CD14-positive monocyte (primary cell): ENCODE results near the gene RGS19. TPM values are rescaled to one million over a fixed set of nuclear protein-coding genes. Genes with fewer than 3 reads are reported as not detected.

Source experiments
- DNase-seq, 3 donors: peaks; one replicate each; pipeline ENCODE4 v3.0.0-alpha.2; 2011 to 2022
- H2AFZ ChIP-seq: 2 replicates; pipeline ENCODE4 v1.6.0; 2012; ENCODE audit warnings: mild to moderate bottlenecking, low read depth, low read length, inconsistent platforms; ENCODE audit not compliant: insufficient read depth, poor library complexity, severe bottlenecking
- H3K27ac ChIP-seq, 2 donors: 1 replicate in 1 of 2; 2 replicates in 1 of 2; pipeline ENCODE4 v1.5.1; 2012 to 2013; ENCODE audit warnings: low read length in 2 of 2, control low read depth in 1 of 2, inconsistent platforms in 1 of 2, low read depth in 1 of 2, mild to moderate bottlenecking in 1 of 2
- H3K27me3 ChIP-seq, 2 donors: one replicate each; pipeline versions ENCODE4 v1.6.0 to v1.6.1; 2011 to 2013; ENCODE audit warnings: low read length in 2 of 2; ENCODE audit not compliant: control insufficient read depth in 2 of 2, insufficient read depth in 2 of 2
- H3K36me3 ChIP-seq, 2 donors: replicated peaks in 1 of 2; 1 replicate in 1 of 2; 2 replicates in 1 of 2; pipeline versions ENCODE4 v1.5.1 to v1.6.1; 2012 to 2013; ENCODE audit warnings: low read length in 2 of 2, control low read depth in 1 of 2, inconsistent platforms in 1 of 2, mild to moderate bottlenecking in 1 of 2; ENCODE audit not compliant: insufficient read depth in 2 of 2, control insufficient read depth in 1 of 2
- H3K4me1 ChIP-seq, 2 donors: 1 replicate in 1 of 2; 2 replicates in 1 of 2; pipeline versions ENCODE4 v1.5.1 to v1.6.1; 2012 to 2013; ENCODE audit warnings: low read length in 2 of 2, control low read depth in 1 of 2, inconsistent platforms in 1 of 2, mild to moderate bottlenecking in 1 of 2, moderate library complexity in 1 of 2; ENCODE audit not compliant: insufficient read depth in 2 of 2, control insufficient read depth in 1 of 2
- H3K4me2 ChIP-seq: replicated peaks from 2 replicates; pipeline ENCODE3; 2012; ENCODE audit warnings: low read length, moderate library complexity, mild to moderate bottlenecking; ENCODE audit not compliant: poor library complexity, severe bottlenecking; ENCODE audit errors: extremely low read depth
- H3K4me3 ChIP-seq, 3 experiments: fragments of 200-600 bp in 1 of 3; sonication (generic) in 1 of 3; replicated peaks in 1 of 3; 1 replicate in 2 of 3; 2 replicates in 1 of 3; pipeline ENCODE4 v1.5.1; 2011 to 2013; ENCODE audit warnings: low read length in 3 of 3, mild to moderate bottlenecking in 3 of 3, control low read depth in 2 of 3, low read depth in 2 of 3, inconsistent platforms in 1 of 3, moderate library complexity in 1 of 3
- H3K79me2 ChIP-seq: 2 replicates; pipeline ENCODE4 v1.6.0; 2012; ENCODE audit warnings: mild to moderate bottlenecking, control low read depth, inconsistent platforms, low read length, moderate library complexity; ENCODE audit not compliant: insufficient read depth
- H3K9ac ChIP-seq: 2 replicates; pipeline ENCODE4 v1.6.0; 2017; ENCODE audit warnings: low read length, mild to moderate bottlenecking; ENCODE audit not compliant: insufficient read depth, poor library complexity, severe bottlenecking
- H3K9me3 ChIP-seq, 2 donors: replicated peaks in 1 of 2; 1 replicate in 1 of 2; 2 replicates in 1 of 2; pipeline versions ENCODE4 v1.5.1 to v1.6.1; 2012 to 2013; ENCODE audit warnings: low read length in 2 of 2, control low read depth in 1 of 2; ENCODE audit not compliant: control insufficient read depth in 1 of 2, insufficient read depth in 1 of 2
- H4K20me1 ChIP-seq: 2 replicates; pipeline ENCODE4 v1.6.0; 2012; ENCODE audit warnings: mild to moderate bottlenecking, low read length, control low read depth, moderate library complexity; ENCODE audit not compliant: insufficient read depth
- H3K27ac Mint-ChIP-seq, 7 donors: one replicate each; pipeline ENCODE4 v1.8.0; 2020; ENCODE audit warnings: mild to moderate bottlenecking in 7 of 7, mixed read lengths in 7 of 7, moderate library complexity in 6 of 7, inconsistent platforms in 2 of 7
- H3K27me3 Mint-ChIP-seq, 3 donors: one replicate each; pipeline ENCODE4 v1.8.0; 2021 to 2022; ENCODE audit warnings: low read depth in 3 of 3, mild to moderate bottlenecking in 3 of 3, mixed read lengths in 3 of 3, moderate library complexity in 3 of 3, inconsistent platforms in 1 of 3
- H3K36me3 Mint-ChIP-seq, 2 donors: one replicate each; pipeline ENCODE4 v1.8.0; 2020; ENCODE audit warnings: mixed read lengths in 2 of 2, inconsistent platforms in 1 of 2, mild to moderate bottlenecking in 1 of 2
- H3K4me1 Mint-ChIP-seq: one replicate; pipeline ENCODE4 v1.8.0; 2020; ENCODE audit warnings: mild to moderate bottlenecking, mixed read lengths
- H3K4me3 Mint-ChIP-seq, 2 donors: one replicate each; pipeline ENCODE4 v1.8.0; 2020; ENCODE audit warnings: mild to moderate bottlenecking in 2 of 2, mixed read lengths in 2 of 2, moderate library complexity in 1 of 2
- H3K9me3 Mint-ChIP-seq, 7 donors: one replicate each; pipeline ENCODE4 v1.8.0; 2020 to 2022; ENCODE audit warnings: mixed read lengths in 7 of 7, mild to moderate bottlenecking in 6 of 7, moderate library complexity in 6 of 7, inconsistent platforms in 2 of 7
- CTCF ChIP-seq: fragments of 200-600 bp; IDR thresholded peaks from one replicate; pipeline ENCODE4 v1.8.0; 2022; ENCODE audit warnings: antibody characterized with exemption, mild to moderate bottlenecking
- WGBS: methylation state at CpG from one replicate; pipeline ENCODE4 v1.1.5; 2013; ENCODE audit warnings: missing lambda C conversion rate; ENCODE audit not compliant: insufficient coverage; 5-methylcytosine and 5-hydroxymethylcytosine counted together
- intact Hi-C, 2 donors: fragments of 100-400 bp; cut with micrococcal nuclease; formaldehyde crosslinking; loops; one replicate each; pipeline versions ENCODE4 v1.15.0 to v1.15.1; 2023
- polyA plus RNA-seq, 3 donors: library from polyadenylated mRNA; depleted of rRNA in 1 of 3; unstranded in 2 of 3; stranded (reverse) in 1 of 3; fragments of 300-500 nt in 2 of 3; fragments of >200 nt in 1 of 3; fragmentation: Illumina TruSeq in 2 of 3; gene quantifications; 1 replicate in 2 of 3; 2 replicates in 1 of 3; pipeline ENCODE4 v1.2.3, GENCODE V29; 2012 to 2021

Gene RGS19
- polyA plus RNA-seq, 3 donors, result 235 to 280 (median 244) TPM

- Histone ChIP-seq H3K27me3 (peaks cover 0 to 3% of the 10 kb centered on the region in 2 donors), H2AFZ (peak overlapping the region; percentile 91), H3K9me3 (no peaks in the 10 kb centered on the region), H3K27ac (peak overlapping the region in 1 of 2 donors; percentile 67), H3K9ac (peak overlapping the region; percentile 68), H3K4me2 (peak overlapping the region; percentile 92), H3K36me3 (no peaks in the 10 kb centered on the region), H3K4me3 (peak overlapping the region in 2 of 3 experiments; percentile 42 to 82), H3K4me1 (peaks cover 34 to 52% of the 10 kb centered on the region in 2 donors), H4K20me1 (peaks cover 5% of the 10 kb centered on the region), H3K79me2 (peaks cover 4% of the 10 kb centered on the region)
- 58% methylated on average over 5 of the region's 5 CpGs for whole genome bisulfite sequencing
- no peak for TF ChIP-seq CTCF
- H3K27ac Mint-ChIP-seq, result peak overlapping the region in 1 of 7 donors; percentile 9
- H3K27me3 Mint-ChIP-seq, result peaks cover 6 to 34% (median 20%) of the 10 kb centered on the region in 3 donors
- peaks cover 43% of the 10 kb centered on the region for H3K4me1 Mint-ChIP-seq
- no peaks in the 10 kb centered on the region for H3K9me3 Mint-ChIP-seq
- intact Hi-C loops, result loop anchor here (2.0 to 10.0 kb wide), 5 partner anchors 17 to 537 kb away; partner anchors contain the start of genes PRPF6 (in 2 of the 2), PPDPF (in 1 of the 2), RGS19 (in 1 of the 2) and UCKL1 (in 1 of the 2)
- H3K36me3 Mint-ChIP-seq, result no peaks in the 10 kb centered on the region
- H3K4me3 Mint-ChIP-seq, result peak overlapping the region; percentile 72 to 82
- no peak for DNase-seq
These were observed 17.1 kb downstream of the RGS19 start for GRCh38 chr20:64062276-64062595.

GRCh38 chr20:64058536-64058935, 20.8 kb downstream of the RGS19 start:
- no peak overlapping the region for H3K27ac Mint-ChIP-seq
- intact Hi-C loops, result no loop called here

More at GRCh38 chr20:64058536-64058935, 20.8 kb downstream of the RGS19 start:
- peaks cover 0 to 3% (median 0%) of the 10 kb centered on the region in 7 donors for H3K9me3 Mint-ChIP-seq
- Histone ChIP-seq H3K4me1 (peaks cover 19 to 26% of the 10 kb centered on the region in 2 donors), H3K9ac (no peak overlapping the region), H3K4me3 (no peak overlapping the region), H3K9me3 (no peaks in the 10 kb centered on the region), H3K27ac (no peak overlapping the region), H4K20me1 (no peaks in the 10 kb centered on the region), H3K4me2 (no peak overlapping the region), H3K27me3 (peaks cover 0 to 32% of the 10 kb centered on the region in 2 donors), H3K36me3 (no peaks in the 10 kb centered on the region), H2AFZ (no peak overlapping the region), H3K79me2 (no peaks in the 10 kb centered on the region)
- H3K4me3 Mint-ChIP-seq, result no peak overlapping the region
- H3K4me1 Mint-ChIP-seq, result peaks cover 26% of the 10 kb centered on the region
- WGBS, result 89% methylated on average over 12 of the region's 12 CpGs
- H3K27me3 Mint-ChIP-seq, result peaks cover 21 to 46% (median 32%) of the 10 kb centered on the region in 3 donors
- H3K36me3 Mint-ChIP-seq, result no peaks in the 10 kb centered on the region
- no peak for DNase-seq
- no peak for TF ChIP-seq CTCF
